Liver (tissue), 9 donors: Measurements from ENCODE around the gene OLIG2. TPM values are rescaled to one million over a fixed set of nuclear protein-coding genes. Genes with fewer than 3 reads are reported as not detected.

Experiments used
- DNase-seq: peaks from one replicate; pipeline ENCODE4 v3.0.0-alpha.2; 2017; ENCODE audit warnings: low spot score
- H3K27ac ChIP-seq, 2 donors: one replicate each; pipeline ENCODE4 v1.7.0; 2013; ENCODE audit warnings: inconsistent platforms in 2 of 2, low read length in 2 of 2, control low read depth in 1 of 2, low read depth in 1 of 2, mild to moderate bottlenecking in 1 of 2
- H3K27me3 ChIP-seq, 4 donors: one replicate each; pipeline versions ENCODE4 v1.6.1 to v1.7.0; 2013; ENCODE audit warnings: low read length in 3 of 4, inconsistent platforms in 1 of 4, mild to moderate bottlenecking in 1 of 4, moderate library complexity in 1 of 4; ENCODE audit not compliant: control insufficient read depth in 4 of 4, insufficient read depth in 4 of 4
- H3K36me3 ChIP-seq, 4 donors: one replicate each; pipeline versions ENCODE4 v1.6.1 to v1.7.0; 2013; ENCODE audit warnings: low read length in 3 of 4, mild to moderate bottlenecking in 3 of 4, low read depth in 1 of 4, moderate library complexity in 1 of 4; ENCODE audit not compliant: control insufficient read depth in 4 of 4, insufficient read depth in 3 of 4
- H3K4me1 ChIP-seq, 4 donors: one replicate each; pipeline versions ENCODE4 v1.6.1 to v1.7.0; 2013; ENCODE audit warnings: low read length in 3 of 4, mild to moderate bottlenecking in 3 of 4, moderate library complexity in 1 of 4; ENCODE audit not compliant: control insufficient read depth in 4 of 4, insufficient read depth in 4 of 4
- H3K4me3 ChIP-seq, 3 donors: one replicate each; pipeline versions ENCODE4 v1.6.1 to v1.7.0; 2013; ENCODE audit warnings: low read length in 3 of 3, control low read depth in 1 of 3, low read depth in 1 of 3, mild to moderate bottlenecking in 1 of 3
- H3K9ac ChIP-seq, 2 donors: one replicate each; pipeline ENCODE4 v1.7.0; 2013; ENCODE audit warnings: low read length in 2 of 2, mild to moderate bottlenecking in 2 of 2, moderate library complexity in 2 of 2, control low read depth in 1 of 2, low read depth in 1 of 2
- H3K9me3 ChIP-seq, 4 donors: one replicate each; pipeline versions ENCODE4 v1.6.1 to v1.7.0; 2013; ENCODE audit warnings: low read length in 3 of 4; ENCODE audit not compliant: control insufficient read depth in 4 of 4
- ATF3 ChIP-seq: IDR thresholded peaks from 2 replicates; pipeline ENCODE4 v1.6.1; 2016; ENCODE audit warnings: antibody characterized with exemption
- CTCF ChIP-seq: fragments of 150-350 bp; IDR thresholded peaks from 2 replicates; pipeline ENCODE4 v1.5.1; 2017; ENCODE audit warnings: improper control_type of control experiment, low read depth, low read length; ENCODE audit not compliant: missing input control
- EGR1 ChIP-seq, 2 donors: IDR thresholded peaks; 2 replicates each; pipeline ENCODE4 v1.6.1; 2016 to 2018; ENCODE audit warnings: antibody characterized with exemption in 2 of 2, low read depth in 2 of 2
- FOXA1 ChIP-seq: IDR thresholded peaks from 2 replicates; pipeline ENCODE4 v1.6.1; 2016; ENCODE audit warnings: antibody characterized with exemption
- FOXA2 ChIP-seq: IDR thresholded peaks from 2 replicates; pipeline ENCODE4 v1.6.1; 2016; ENCODE audit warnings: antibody characterized with exemption
- GABPA ChIP-seq, 2 donors: IDR thresholded peaks in 1 of 2; conservative IDR thresholded peaks in 1 of 2; 2 replicates each; pipeline ENCODE4 v1.6.1; 2016; ENCODE audit warnings: antibody characterized with exemption in 2 of 2, mild to moderate bottlenecking in 1 of 2, moderate library complexity in 1 of 2
- HNF4A ChIP-seq, 2 donors: conservative IDR thresholded peaks; 2 replicates each; pipeline ENCODE4 v1.6.1; 2016; ENCODE audit warnings: antibody characterized with exemption in 2 of 2, mild to moderate bottlenecking in 2 of 2
- HNF4G ChIP-seq: IDR thresholded peaks from 2 replicates; pipeline ENCODE4 v1.6.1; 2016; ENCODE audit warnings: antibody characterized with exemption
- JUND ChIP-seq, 2 donors: IDR thresholded peaks; 2 replicates each; pipeline ENCODE4 v1.6.1; 2016; ENCODE audit warnings: antibody characterized with exemption in 2 of 2
- MAX ChIP-seq: IDR thresholded peaks from 2 replicates; pipeline ENCODE4 v1.6.1; 2016; ENCODE audit warnings: antibody characterized with exemption
- NR2F2 ChIP-seq: IDR thresholded peaks from 2 replicates; pipeline ENCODE4 v1.6.1; 2016; ENCODE audit warnings: antibody characterized with exemption
- REST ChIP-seq: IDR thresholded peaks from 2 replicates; pipeline ENCODE4 v1.6.1; 2016; ENCODE audit warnings: antibody characterized with exemption, mild to moderate bottlenecking
- RXRA ChIP-seq, 2 donors: IDR thresholded peaks; 2 replicates each; pipeline ENCODE4 v1.6.1; 2017 to 2018; ENCODE audit warnings: antibody characterized with exemption in 2 of 2, mild to moderate bottlenecking in 1 of 2
- SP1 ChIP-seq: IDR thresholded peaks from 2 replicates; pipeline ENCODE4 v1.6.1; 2018; ENCODE audit warnings: antibody characterized with exemption, mild to moderate bottlenecking
- TAF1 ChIP-seq: conservative IDR thresholded peaks from 2 replicates; pipeline ENCODE4 v1.6.1; 2016; ENCODE audit warnings: antibody characterized with exemption, mild to moderate bottlenecking
- YY1 ChIP-seq: IDR thresholded peaks from 2 replicates; pipeline ENCODE4 v1.6.1; 2016; ENCODE audit warnings: antibody characterized with exemption, mild to moderate bottlenecking
- ZBTB33 ChIP-seq: IDR thresholded peaks from 2 replicates; pipeline ENCODE4 v1.6.1; 2016; ENCODE audit warnings: antibody characterized with exemption
- WGBS: extraction: QIAGEN DNeasy Blood & Tissue Kit; methylation state at CpG from one replicate; pipeline ENCODE4 v1.1.7; 2013; 5-methylcytosine and 5-hydroxymethylcytosine counted together
- polyA plus RNA-seq, 2 donors: library from polyadenylated mRNA; stranded (reverse) in 1 of 2; unstranded in 1 of 2; fragments of 200-250 nt in 1 of 2; fragments of >200 nt in 1 of 2; fragmentation: Nextera tagmentation in 1 of 2; extraction: Ambion mirVana in 1 of 2; gene quantifications; one replicate each; pipeline versions ENCODE4 v1.2.1 to v1.2.3, GENCODE V29; 2013 to 2015
- total RNA-seq, 2 donors: library from RNA; depleted of rRNA; stranded (reverse); fragments of >200 nt; gene quantifications; one replicate each; pipeline ENCODE4 v1.2.3, GENCODE V29; 2014
- donor health status: healthy.
- donor health status: healthy.
- donor health status: healthy.
- donor health status: healthy.
- donor health status: healthy.

The OLIG2 gene
- total and polyA plus RNA-seq, 4 donors, result not detected

- 60% methylated on average over 3 of the region's 3 CpGs for WGBS
- no peak overlapping the region for H3K27ac ChIP-seq
- no peaks in the 10 kb centered on the region for H3K4me1 ChIP-seq
- TF ChIP-seq JUND (IDR thresholded peaks at IDR 0.05) (peak in 1 of 2 donors; percentile 23), EGR1 (IDR thresholded peaks at IDR 0.05; ENCODE audit: low read depth in 2 of 2) (no peak), RXRA (IDR thresholded peaks at IDR 0.05) (no peak)
- no peaks in the 10 kb centered on the region for H3K9me3 ChIP-seq
- peaks cover 0 to 4% (median 0%) of the 10 kb centered on the region in 4 donors for H3K27me3 ChIP-seq
- H3K9ac ChIP-seq, result no peak overlapping the region
- DNase-seq, result peak; percentile 12
- no peaks in the 10 kb centered on the region for H3K36me3 ChIP-seq
- no peak overlapping the region for H3K4me3 ChIP-seq
Observed at GRCh38 chr21:33011462-33011861, 14.3 kb upstream of the OLIG2 start.

- Histone ChIP-seq H3K9me3 (no peaks in the 10 kb centered on the region), H3K36me3 (no peaks in the 10 kb centered on the region), H3K27ac (no peak overlapping the region), H3K4me1 (no peaks in the 10 kb centered on the region), H3K9ac (no peak overlapping the region), H3K27me3 (no peaks in the 10 kb centered on the region), H3K4me3 (no peak overlapping the region)
- DNase-seq, result peak; percentile 8
- no peak for TF ChIP-seq TAF1
- TF ChIP-seq HNF4A (conservative IDR thresholded peaks at IDR 0.05), result no peak
- TF ChIP-seq YY1, result no peak
- no peak for TF ChIP-seq GABPA (IDR thresholded peaks at IDR 0.05 in 1 of 2, conservative IDR thresholded peaks at IDR 0.05 in 1 of 2)
- TF ChIP-seq RXRA (IDR thresholded peaks at IDR 0.05), result no peak
- TF ChIP-seq EGR1 (IDR thresholded peaks at IDR 0.05; ENCODE audit: low read depth in 2 of 2), result no peak
- 46% methylated on average over 3 of the region's 3 CpGs for WGBS
Observed at GRCh38 chr21:33013626-33014025, 12.1 kb upstream of the OLIG2 start.

GRCh38 chr21:33014331-33014730 lies 11.4 kb upstream of the OLIG2 start:
- TF ChIP-seq HNF4G (no peak), ATF3 (no peak), CTCF (no peak), RXRA (IDR thresholded peaks at IDR 0.05) (no peak), MAX (no peak), FOXA2 (no peak), FOXA1 (no peak), SP1 (no peak), NR2F2 (no peak), GABPA (IDR thresholded peaks at IDR 0.05 in 1 of 2, conservative IDR thresholded peaks at IDR 0.05 in 1 of 2) (no peak), REST (no peak), ZBTB33 (no peak), EGR1 (IDR thresholded peaks at IDR 0.05; ENCODE audit: low read depth in 2 of 2) (no peak)
- no peaks in the 10 kb centered on the region for H3K4me1 ChIP-seq
- no peaks in the 10 kb centered on the region for H3K27me3 ChIP-seq
- no peaks in the 10 kb centered on the region for H3K36me3 ChIP-seq
- DNase-seq, result no peak
- H3K9me3 ChIP-seq, result no peaks in the 10 kb centered on the region
- H3K9ac ChIP-seq, result no peak overlapping the region
- 69% methylated on average over 2 of the region's 2 CpGs for WGBS
- H3K27ac ChIP-seq, result no peak overlapping the region
- H3K4me3 ChIP-seq, result no peak overlapping the region
